Activated T-cell treated with anti-CD3 and anti-CD28 coated beads for 24 hours (primary cell): ENCODE results near the gene HNRNPA2B1.

Experiments
- DNase-seq: peaks from one replicate; pipeline ENCODE4 v3.0.0-alpha.2; 2020; ENCODE audit warnings: low read depth

The HNRNPA2B1 gene

GRCh38 chr7:26147030-26147429, 53.5 kb downstream of the HNRNPA2B1 start:
- no peak for DNase-seq

- DNase-seq, result no peak
These were observed 55.3 kb downstream of the HNRNPA2B1 start for GRCh38 chr7:26145238-26145637.

- no peak for DNase-seq
These were observed 56.1 kb downstream of the HNRNPA2B1 start for GRCh38 chr7:26144184-26145080.

GRCh38 chr7:26143298-26144048, 57.1 kb downstream of the HNRNPA2B1 start:
- no peak for DNase-seq

GRCh38 chr7:26141077-26141476, 59.5 kb downstream of the HNRNPA2B1 start:
- no peak for DNase-seq

- DNase-seq, result no peak
These were observed 60.2 kb downstream of the HNRNPA2B1 start for GRCh38 chr7:26140380-26140779.
